WTC11 (cell line): ENCODE data around the gene FSTL4.

Experiments used
- AFF4 ChIP-seq: sonication (generic); formaldehyde crosslinking; IDR thresholded peaks from 2 replicates; pipeline ENCODE4 v1.8.1; 2023; ENCODE audit warnings: mild to moderate bottlenecking, missing genetic modification reagents, borderline replicate concordance
- CTCF ChIP-seq: fragments of 200-600 bp; IDR thresholded peaks from 2 replicates; pipeline ENCODE4 v1.8.0; 2022; ENCODE audit warnings: antibody characterized with exemption
- E2F4 ChIP-seq: sonication (generic); formaldehyde crosslinking; IDR thresholded peaks from 2 replicates; pipeline ENCODE4 v1.8.1; 2022; ENCODE audit warnings: low read depth, mild to moderate bottlenecking, moderate library complexity, missing genetic modification reagents, borderline replicate concordance
- IRF1 ChIP-seq: sonication (generic); formaldehyde crosslinking; IDR thresholded peaks from 2 replicates; pipeline ENCODE4 v1.8.0; 2023; ENCODE audit warnings: missing genetic modification reagents
- NFYB ChIP-seq: sonication (generic); formaldehyde crosslinking; conservative IDR thresholded peaks from 2 replicates; pipeline ENCODE4 v1.8.0; 2022; ENCODE audit warnings: low read depth, missing genetic modification reagents
- NR1H2 ChIP-seq: sonication (generic); formaldehyde crosslinking; IDR thresholded peaks from 2 replicates; pipeline ENCODE4 v1.9.0; 2021; ENCODE audit warnings: mild to moderate bottlenecking, moderate library complexity, missing genetic modification reagents
- PRDM15 ChIP-seq: sonication (generic); formaldehyde crosslinking; IDR thresholded peaks from 2 replicates; pipeline ENCODE4 v1.8.0; 2022; ENCODE audit warnings: missing genetic modification reagents
- TEAD4 ChIP-seq: sonication (generic); formaldehyde crosslinking; IDR thresholded peaks from 2 replicates; pipeline ENCODE4 v1.8.0; 2022; ENCODE audit warnings: mild to moderate bottlenecking, missing genetic modification reagents
- USF2 ChIP-seq: sonication (generic); formaldehyde crosslinking; IDR thresholded peaks from 2 replicates; pipeline ENCODE4 v1.8.1; 2023; ENCODE audit warnings: mild to moderate bottlenecking, missing genetic modification reagents, moderate library complexity
- ZBTB43 ChIP-seq: sonication (generic); formaldehyde crosslinking; IDR thresholded peaks from 2 replicates; pipeline ENCODE4 v1.8.1; 2023; ENCODE audit warnings: mild to moderate bottlenecking, missing genetic modification reagents
- ZNF281 ChIP-seq: sonication (generic); formaldehyde crosslinking; IDR thresholded peaks from 2 replicates; pipeline ENCODE4 v1.8.0; 2023; ENCODE audit warnings: mild to moderate bottlenecking, missing genetic modification reagents
- ZNF423 ChIP-seq: fragments of 250-450 bp; sonication (Bioruptor Pico); IDR thresholded peaks from 2 replicates; pipeline ENCODE4 v2.1.2; 2022; ENCODE audit warnings: mild to moderate bottlenecking, moderate library complexity

- no peak for TF ChIP-seq ZNF281
- TF ChIP-seq E2F4 (CRISPR knock-in tag), result no peak
- no peak for TF ChIP-seq USF2
- no peak for TF ChIP-seq IRF1 (CRISPR knock-in tag)
- no peak for TF ChIP-seq CTCF
- no peak for TF ChIP-seq ZNF423 (CRISPR knock-in tag)
- TF ChIP-seq AFF4 (CRISPR knock-in tag), result no peak
- TF ChIP-seq PRDM15 (CRISPR knock-in tag), result no peak
- TF ChIP-seq TEAD4, result no peak
- TF ChIP-seq ZBTB43 (CRISPR knock-in tag), result no peak
- no peak for TF ChIP-seq NFYB (CRISPR knock-in tag)
- no peak for TF ChIP-seq NR1H2 (CRISPR knock-in tag)
These were observed 406.7 kb downstream of the FSTL4 start for GRCh38 chr5:133205649-133206048.
